Gastrocnemius medialis (tissue), 4 donors: ENCODE data around the gene RDH16.

ENCODE experiments used
- CTCF ChIP-seq, 5 experiments: fragments of 450-650 bp in 3 of 5; fragments of 200-600 bp in 2 of 5; sonication (generic) in 2 of 5; IDR thresholded peaks in 4 of 5; conservative IDR thresholded peaks in 1 of 5; 1 replicate in 4 of 5; 2 replicates in 1 of 5; pipeline ENCODE4 v1.5.1; 2016 to 2019; ENCODE audit warnings: antibody characterized with exemption in 5 of 5, mild to moderate bottlenecking in 3 of 5, moderate library complexity in 3 of 5
- POLR2A ChIP-seq, 2 donors: fragments of 450-650 bp; IDR thresholded peaks; one replicate each; pipeline ENCODE4 v1.6.1; 2017; ENCODE audit warnings: antibody characterized with exemption in 2 of 2, mild to moderate bottlenecking in 2 of 2, moderate library complexity in 2 of 2

- no peak for TF ChIP-seq CTCF (IDR thresholded peaks at IDR 0.05 in 4 of 5, conservative IDR thresholded peaks at IDR 0.05 in 1 of 5)
- TF ChIP-seq POLR2A (IDR thresholded peaks at IDR 0.05) = no peak
These were observed 49.5 kb upstream of the RDH16 start for GRCh38 chr12:57006809-57007475.
